ENCODE measurements around the gene TNS1.
"Not testable (repeated sequence)": the region's sequence is repeated elsewhere in the genome, so short reads cannot be mapped to it uniquely, and the experiment has no call there.

TNS1 gene

DNA sequence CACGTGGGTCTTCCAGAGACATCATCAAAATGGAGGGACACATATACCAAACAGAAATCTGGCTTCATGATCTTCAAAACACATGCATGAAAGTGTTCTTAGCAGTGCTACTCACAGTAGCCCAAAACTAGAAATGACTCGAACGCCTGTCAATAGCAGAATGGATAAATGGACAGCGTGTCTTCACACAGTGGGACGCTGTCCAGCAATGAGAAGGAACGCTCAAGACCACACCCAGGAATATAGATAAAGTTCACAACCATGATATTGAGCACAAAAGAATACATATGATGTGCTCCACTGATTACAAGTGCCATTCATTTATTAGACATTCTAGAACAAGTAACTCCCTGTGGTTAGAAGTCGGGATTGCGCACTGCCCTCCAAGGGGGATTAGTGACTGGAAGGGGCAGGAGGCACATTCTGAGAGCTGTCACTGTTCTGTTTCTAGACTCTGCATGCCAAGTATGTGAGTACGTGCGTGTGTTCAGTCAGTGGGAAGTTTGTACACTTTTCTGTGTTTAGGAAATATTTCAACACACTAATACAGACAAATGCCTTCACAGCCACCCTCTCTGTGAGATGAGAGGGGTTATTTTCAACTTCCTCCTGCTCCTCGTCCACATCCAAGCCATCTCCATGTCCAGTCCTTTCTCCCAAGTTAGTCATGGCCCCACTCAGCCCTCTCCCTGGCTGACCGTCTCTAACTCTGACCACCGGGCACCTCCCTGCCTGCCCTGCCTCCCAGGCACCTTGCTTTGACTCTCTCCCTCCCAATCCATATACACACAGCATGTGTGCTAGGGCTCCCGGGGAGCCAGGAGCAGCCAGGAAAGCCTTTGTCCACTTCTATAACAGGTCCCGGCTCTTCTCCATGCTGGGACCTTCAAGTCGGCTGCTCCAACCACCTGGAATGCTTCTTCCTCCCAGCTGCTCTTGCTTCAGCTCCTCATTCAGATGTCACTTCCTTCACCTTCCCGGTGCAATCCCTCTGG lies 26.9 kb upstream of the TNS1 start:
- DNase-seq, result no peak

DNA sequence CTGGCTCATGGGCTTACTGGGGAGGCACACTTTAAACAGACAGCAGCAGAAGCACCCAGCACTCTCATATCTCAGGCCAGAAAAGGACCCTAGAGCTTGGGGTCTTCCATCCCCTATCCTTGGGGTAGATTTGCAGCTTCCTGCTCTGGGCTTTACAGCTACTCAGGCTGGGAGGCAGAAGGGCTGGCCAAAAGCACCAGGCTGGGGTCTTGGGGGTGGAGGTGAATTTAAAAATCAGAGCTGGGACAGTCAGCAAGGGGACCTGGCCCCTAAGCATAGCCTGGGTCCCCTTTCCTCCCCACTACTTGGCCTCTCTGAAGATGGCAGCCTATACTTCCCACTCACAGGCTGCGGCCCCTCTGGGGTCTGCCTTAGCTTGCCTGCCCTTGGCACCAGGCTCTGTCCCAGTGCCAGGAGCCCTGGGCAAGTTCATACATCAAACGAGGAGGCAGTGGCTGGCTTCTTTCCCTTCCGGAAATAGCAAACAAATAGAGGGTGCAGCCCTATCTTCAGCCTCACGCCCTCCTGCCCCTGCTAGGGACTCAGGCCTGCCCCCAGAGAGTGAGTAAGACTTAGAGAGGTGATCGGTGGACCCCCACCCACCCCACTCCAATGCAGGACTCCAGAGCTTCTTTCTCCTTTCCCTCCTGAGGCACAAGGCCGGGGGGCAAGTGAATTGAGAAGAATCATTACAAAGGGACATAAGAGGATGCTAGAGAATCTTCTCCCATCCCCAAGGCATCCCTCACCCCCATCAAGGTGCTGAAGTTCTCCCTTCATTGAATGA lies 26.0 kb upstream of the TNS1 start:
- DNase-seq, result no peak

GRCh38 chr2:218028189-218028495 lies 25.3 kb upstream of the TNS1 start:
- DNase-seq, result no peak

GRCh38 chr2:218027426-218028188 lies 24.8 kb upstream of the TNS1 start:
- DNase-seq, result no peak

- no peak for DNase-seq
These were observed 24.1 kb upstream of the TNS1 start for GRCh38 chr2:218026676-218027425.

DNA sequence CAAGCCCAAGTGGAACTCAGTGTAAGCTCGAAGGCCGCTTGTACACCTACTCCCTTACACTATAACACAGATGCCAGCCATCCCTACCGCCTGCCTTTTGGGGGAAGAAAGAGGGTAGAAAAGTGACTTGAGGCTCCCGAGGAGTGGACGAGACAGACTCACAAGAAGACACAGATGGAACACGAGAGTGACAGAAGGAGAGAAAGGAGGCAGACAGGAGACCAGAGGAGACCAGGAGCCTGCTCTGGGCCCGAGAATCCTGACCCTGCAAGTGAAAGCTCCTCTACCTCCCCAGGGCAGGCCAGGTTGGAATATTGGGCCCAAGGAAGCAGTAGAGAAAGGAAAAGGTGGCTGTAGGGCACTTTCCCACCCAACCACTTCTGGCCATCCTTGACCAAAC lies 23.4 kb upstream of the TNS1 start:
- DNase-seq, result no peak

- DNase-seq, result no peak
These were observed 22.1 kb upstream of the TNS1 start for GRCh38 chr2:218024871-218025270.

DNA sequence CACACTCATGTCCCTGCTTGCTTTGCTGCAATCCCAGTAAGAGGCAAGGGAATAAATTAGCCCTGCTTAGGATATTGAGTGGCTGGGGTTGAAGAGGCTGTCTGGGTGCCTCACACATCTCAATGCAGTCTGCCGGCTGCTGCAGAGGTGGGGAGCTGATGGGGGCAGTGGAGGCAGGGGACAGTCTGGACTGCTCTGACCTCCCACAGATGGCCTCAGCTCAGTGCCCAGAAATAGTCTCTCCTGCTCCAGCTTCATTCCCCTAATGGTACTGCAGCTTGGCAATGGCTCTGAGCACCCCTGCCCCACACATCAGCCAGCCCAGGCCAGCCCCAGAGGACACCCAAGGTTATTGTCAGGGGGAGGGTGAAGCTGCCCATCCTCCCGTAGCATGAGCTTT lies 21.5 kb upstream of the TNS1 start:
- no peak for DNase-seq

GRCh38 chr2:218023636-218024035 lies 20.8 kb upstream of the TNS1 start:
- DNase-seq, result no peak

DNA sequence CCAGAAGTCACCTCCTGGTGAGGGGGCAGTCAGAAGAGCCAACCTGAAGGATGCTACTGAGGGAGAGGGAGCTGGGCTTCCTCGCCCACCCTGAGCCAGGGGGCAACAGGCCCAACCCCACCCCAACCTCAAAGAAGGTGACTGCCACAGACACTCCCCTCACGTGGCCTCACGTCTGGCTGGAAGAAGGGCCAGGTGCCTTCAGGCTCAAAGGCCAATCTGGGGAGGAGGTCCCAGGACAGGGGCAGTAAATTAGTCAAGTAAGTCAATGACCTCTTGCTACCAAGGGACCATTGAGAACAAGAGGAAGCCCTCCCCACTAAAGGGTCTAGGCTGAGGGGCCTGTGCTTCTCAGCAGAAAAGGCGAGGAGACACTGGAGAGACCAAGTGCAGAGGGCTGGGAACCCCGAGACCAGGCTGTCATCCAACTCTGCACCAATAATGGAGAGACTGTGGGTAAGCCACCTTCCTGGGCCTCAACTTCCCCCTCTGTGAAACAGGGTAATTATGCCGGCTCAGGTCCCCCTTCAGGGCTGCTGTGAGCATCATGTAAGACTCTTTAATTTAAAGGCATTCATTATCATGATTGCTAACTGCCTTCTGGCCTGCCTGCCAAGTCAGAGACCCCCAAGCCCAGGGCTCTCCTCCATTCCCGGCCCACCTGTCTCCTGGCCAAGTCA lies 20.2 kb upstream of the TNS1 start:
- no peak for DNase-seq

DNA sequence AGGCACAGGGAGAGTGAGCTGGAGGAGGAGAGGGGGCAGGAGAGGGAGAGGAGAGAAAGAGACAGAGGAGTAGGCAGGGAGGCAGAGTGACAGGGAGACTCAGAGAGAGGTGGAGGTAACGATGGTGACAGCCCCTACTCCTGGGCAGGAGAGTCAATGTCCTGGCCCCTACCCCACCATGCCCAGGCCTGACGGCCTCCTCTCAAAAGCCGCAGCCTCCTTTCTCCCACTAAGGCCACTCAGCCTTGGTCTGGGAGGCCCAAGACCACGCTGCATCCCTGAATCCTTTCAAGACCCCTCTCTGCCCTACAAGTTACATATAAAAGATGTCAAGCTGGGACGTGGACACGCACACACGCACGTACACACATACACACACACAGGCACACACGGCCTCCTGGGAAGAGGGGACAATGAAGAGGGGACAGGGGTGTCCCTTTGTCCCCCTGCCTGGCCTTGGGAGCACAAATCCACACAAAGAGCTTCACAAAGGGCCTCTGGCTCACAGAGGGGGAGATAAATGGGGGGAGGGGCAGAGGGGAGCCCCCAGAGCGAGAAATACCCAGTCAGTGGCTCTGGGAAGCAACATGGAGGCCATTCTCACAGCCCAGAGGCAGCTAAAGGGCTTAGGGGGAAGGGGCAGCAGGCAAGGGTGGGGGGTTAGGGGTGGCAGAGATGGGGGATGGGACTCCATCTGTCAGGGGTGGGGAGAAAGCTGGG lies 19.5 kb upstream of the TNS1 start:
- no peak for DNase-seq

GRCh38 chr2:218021536-218022071 lies 18.8 kb upstream of the TNS1 start:
- no peak for DNase-seq

DNA sequence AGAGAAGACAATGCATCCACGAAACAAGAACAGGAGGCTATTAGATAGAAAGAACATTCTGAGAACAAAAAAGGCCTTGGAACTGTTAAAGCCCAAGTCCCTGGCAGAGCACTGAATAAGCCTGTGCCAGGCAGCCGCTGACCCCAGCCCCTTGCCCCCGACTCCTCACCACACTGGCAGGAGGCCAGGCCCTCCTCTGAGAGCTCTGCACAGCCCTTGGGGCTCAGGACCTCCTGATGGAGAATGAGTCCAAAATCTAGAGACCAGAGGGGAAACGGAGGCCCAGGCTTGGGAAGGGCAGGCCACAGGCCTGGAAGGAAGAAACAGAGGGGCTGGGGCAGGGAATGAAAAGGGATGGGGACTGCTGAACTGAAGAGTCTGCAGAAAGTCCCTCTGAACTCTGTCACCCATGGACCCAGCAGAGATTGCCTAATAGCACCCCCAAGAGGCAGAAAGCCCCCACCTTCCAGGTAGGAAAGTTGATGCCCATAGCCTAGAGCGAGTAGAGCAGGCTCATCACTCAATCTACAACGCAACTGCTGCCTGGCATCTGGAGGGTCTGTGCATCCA lies 18.3 kb upstream of the TNS1 start:
- no peak for DNase-seq

- DNase-seq, result no peak
These were observed 17.5 kb upstream of the TNS1 start for GRCh38 chr2:218020281-218020680.

- peak; percentile 33 for DNase-seq
These were observed 16.7 kb upstream of the TNS1 start for GRCh38 chr2:218019411-218020060.

- not testable (repeated sequence) for DNase-seq
These were observed 16.0 kb upstream of the TNS1 start for GRCh38 chr2:218018842-218019125.

GRCh38 chr2:218017211-218018053 lies 14.6 kb upstream of the TNS1 start:
- no peak for DNase-seq

DNA sequence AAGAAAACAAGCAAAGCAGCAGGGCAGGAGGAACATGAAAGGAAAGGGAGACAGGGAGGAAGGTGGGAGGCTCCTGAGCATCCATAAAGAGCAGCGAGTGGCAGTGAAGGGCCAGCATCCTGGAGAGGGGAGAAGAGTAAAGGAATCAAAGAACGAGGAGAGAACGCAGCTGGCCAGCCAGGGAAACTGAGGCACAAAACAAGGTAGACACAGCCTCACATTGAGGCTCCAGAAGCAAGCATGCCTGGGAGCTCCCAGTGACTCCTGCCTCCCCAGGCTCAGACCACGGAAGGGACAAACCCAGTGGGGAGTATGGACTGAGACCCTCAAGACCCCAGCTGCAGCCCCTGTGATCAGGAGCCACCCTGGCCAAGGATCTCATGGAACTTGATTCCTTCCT lies 14.0 kb upstream of the TNS1 start:
- no peak for DNase-seq

All from hematopoietic multipotent progenitor cell treated with erythropoietin and hydrocortisone succinate and interleukin-3 and kit ligand, for 6 days (in vitro differentiated cells).